Natural killer cell (primary cell): ENCODE data around the gene HMX1. TPM values are rescaled to one million over a fixed set of nuclear protein-coding genes. Genes with fewer than 3 reads are reported as not detected.

ENCODE experiments used
- ATAC-seq, 3 donors: fragments of 150-1000 bp in 2 of 3; fragments of 200-7000 bp in 1 of 3; cut with Tn5 transposase; 1 replicate in 1 of 3; 2 replicates in 2 of 3; pipeline ENCODE4 v1.10.0; 2021; ENCODE audit warnings: mild to moderate bottlenecking in 2 of 3, moderate library complexity in 2 of 3
- DNase-seq, 2 donors: peaks; one replicate each; pipeline versions ENCODE4 v3.0.0 to v3.0.0-alpha.2; 2013 to 2021; ENCODE audit warnings: mixed read lengths in 1 of 2
- H3K27ac ChIP-seq: one replicate; pipeline ENCODE4 v1.5.1; 2013; ENCODE audit warnings: mild to moderate bottlenecking, low read length
- H3K27me3 ChIP-seq: one replicate; pipeline ENCODE4 v1.6.1; 2013; ENCODE audit warnings: low read length; ENCODE audit not compliant: control insufficient read depth, insufficient read depth
- H3K36me3 ChIP-seq: one replicate; pipeline ENCODE4 v1.6.1; 2013; ENCODE audit warnings: low read length; ENCODE audit not compliant: control insufficient read depth, insufficient read depth
- H3K4me1 ChIP-seq: one replicate; pipeline ENCODE4 v1.6.1; 2013; ENCODE audit warnings: low read length; ENCODE audit not compliant: control insufficient read depth, insufficient read depth
- H3K4me3 ChIP-seq: one replicate; pipeline ENCODE4 v1.5.1; 2013; ENCODE audit warnings: low read length
- H3K9me3 ChIP-seq: one replicate; pipeline ENCODE4 v1.6.1; 2013; ENCODE audit warnings: low read length; ENCODE audit not compliant: control insufficient read depth, insufficient read depth
- H3K27ac Mint-ChIP-seq, 2 donors: one replicate each; pipeline ENCODE4 v1.8.0; 2022; ENCODE audit warnings: mild to moderate bottlenecking in 2 of 2, mixed read lengths in 2 of 2, moderate library complexity in 1 of 2
- H3K27me3 Mint-ChIP-seq, 2 donors: one replicate each; pipeline ENCODE4 v1.8.0; 2022; ENCODE audit warnings: low read depth in 2 of 2, mixed read lengths in 2 of 2
- H3K36me3 Mint-ChIP-seq: one replicate; pipeline ENCODE4 v1.8.0; 2022; ENCODE audit warnings: mixed read lengths
- H3K4me1 Mint-ChIP-seq, 2 donors: one replicate each; pipeline ENCODE4 v1.8.0; 2022; ENCODE audit warnings: mixed read lengths in 2 of 2
- H3K4me3 Mint-ChIP-seq: one replicate; pipeline ENCODE4 v1.8.0; 2022; ENCODE audit warnings: mild to moderate bottlenecking, moderate library complexity, mixed read lengths
- H3K9me3 Mint-ChIP-seq, 2 donors: one replicate each; pipeline ENCODE4 v1.8.0; 2022; ENCODE audit warnings: mixed read lengths in 2 of 2
- CTCF ChIP-seq: fragments of 200-600 bp; IDR thresholded peaks from one replicate; pipeline ENCODE4 v1.8.0; 2022; ENCODE audit warnings: antibody characterized with exemption
- WGBS: methylation state at CpG from one replicate; pipeline ENCODE4 v1.1.7; 2013; ENCODE audit warnings: missing lambda C conversion rate; ENCODE audit not compliant: insufficient coverage; 5-methylcytosine and 5-hydroxymethylcytosine counted together
- intact Hi-C: fragments of 100-400 bp; cut with micrococcal nuclease; formaldehyde crosslinking; loops from one replicate; pipeline ENCODE4 v1.14.2; 2022
- total RNA-seq, 4 donors: library from RNA; stranded (reverse); fragments of 120-200 nt in 1 of 4; gene quantifications; one replicate each; pipeline versions ENCODE4 v1.2.3 to v1.2.4, GENCODE V29; 2013 to 2022

HMX1 gene
- total RNA-seq, 3 donors from 2014 or later (not counting 1 experiment from before 2014, with no cell fraction given), result not detected

GRCh38 chr4:8904041-8904501 lies 32.4 kb upstream of the HMX1 start:
- no peak overlapping the region for H3K4me3 Mint-ChIP-seq
- intact Hi-C loops, result no loop called here
- no peak overlapping the region for H3K4me3 ChIP-seq

GRCh38 chr4:8901335-8901734 lies 29.7 kb upstream of the HMX1 start:
- Histone ChIP-seq H3K9me3 (peaks cover 4% of the 10 kb centered on the region), H3K4me1 (no peaks in the 10 kb centered on the region), H3K27me3 (no peaks in the 10 kb centered on the region), H3K27ac (no peak overlapping the region), H3K36me3 (no peaks in the 10 kb centered on the region), H3K4me3 (no peak overlapping the region)
- ATAC-seq (no peak), DNase-seq (no peak)
- H3K27ac Mint-ChIP-seq, result no peak overlapping the region
- no peaks in the 10 kb centered on the region for H3K4me1 Mint-ChIP-seq
- 89% methylated on average over 5 of the region's 6 CpGs for WGBS
- H3K36me3 Mint-ChIP-seq, result no peaks in the 10 kb centered on the region
- no peak for TF ChIP-seq CTCF
- H3K4me3 Mint-ChIP-seq, result no peak overlapping the region
- no peaks in the 10 kb centered on the region for H3K9me3 Mint-ChIP-seq
- H3K27me3 Mint-ChIP-seq, result peaks cover 7 to 8% of the 10 kb centered on the region in 2 donors
- intact Hi-C loops, result no loop called here

More at GRCh38 chr4:8904041-8904501, 32.4 kb upstream of the HMX1 start:
- H3K27ac Mint-ChIP-seq, result no peak overlapping the region
- no peak for ATAC-seq
- H3K4me1 Mint-ChIP-seq, result no peaks in the 10 kb centered on the region
- H3K27me3 Mint-ChIP-seq, result peaks cover 2 to 7% of the 10 kb centered on the region in 2 donors
- TF ChIP-seq CTCF, result no peak
- H3K9me3 ChIP-seq, result peaks cover 4% of the 10 kb centered on the region
- H3K27ac ChIP-seq, result no peak overlapping the region
- H3K36me3 Mint-ChIP-seq, result no peaks in the 10 kb centered on the region
- no peaks in the 10 kb centered on the region for H3K27me3 ChIP-seq
- no peaks in the 10 kb centered on the region for H3K9me3 Mint-ChIP-seq
- H3K4me1 ChIP-seq, result no peaks in the 10 kb centered on the region
- no peaks in the 10 kb centered on the region for H3K36me3 ChIP-seq
- WGBS, result 88% methylated on average over 9 of the region's 9 CpGs
- no peak for DNase-seq

DNA sequence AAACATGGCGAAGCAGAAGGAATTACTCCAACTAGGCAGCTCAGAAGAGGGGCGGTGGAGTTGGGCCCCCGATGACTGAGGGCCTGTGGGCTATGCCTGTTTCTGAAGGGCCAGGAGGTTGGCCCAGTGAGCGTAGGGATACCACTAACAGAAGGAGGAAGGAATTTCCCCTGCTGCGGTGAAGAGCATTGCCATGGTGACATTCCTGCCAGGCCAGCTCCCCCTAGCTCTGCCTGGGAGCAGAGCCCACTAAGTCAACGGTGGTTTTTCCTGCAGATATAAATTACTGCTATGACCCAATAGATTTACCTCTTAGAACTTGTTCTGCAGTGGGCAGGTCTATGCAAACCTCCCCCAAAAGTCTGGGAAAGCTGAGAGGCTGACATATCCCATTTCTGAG lies 28.9 kb upstream of the HMX1 start:
- no peak for TF ChIP-seq CTCF
- Histone ChIP-seq H3K36me3 (no peaks in the 10 kb centered on the region), H3K4me1 (no peaks in the 10 kb centered on the region), H3K27ac (no peak overlapping the region), H3K27me3 (no peaks in the 10 kb centered on the region), H3K4me3 (no peak overlapping the region), H3K9me3 (peaks cover 4% of the 10 kb centered on the region)
- intact Hi-C loops, result no loop called here
- no peak for DNase-seq
- no peaks in the 10 kb centered on the region for H3K9me3 Mint-ChIP-seq
- no peak for ATAC-seq
- 83% methylated on average over 6 of the region's 6 CpGs for WGBS
- H3K36me3 Mint-ChIP-seq, result no peaks in the 10 kb centered on the region
- H3K27ac Mint-ChIP-seq, result no peak overlapping the region
- H3K4me3 Mint-ChIP-seq, result no peak overlapping the region
- peaks cover 7 to 8% of the 10 kb centered on the region in 2 donors for H3K27me3 Mint-ChIP-seq
- H3K4me1 Mint-ChIP-seq, result no peaks in the 10 kb centered on the region

GRCh38 chr4:8898419-8898818 lies 26.8 kb upstream of the HMX1 start:
- H3K9me3 ChIP-seq, result peaks cover 4% of the 10 kb centered on the region
- Mint-ChIP-seq H3K4me1 (no peaks in the 10 kb centered on the region), H3K9me3 (no peaks in the 10 kb centered on the region), H3K36me3 (no peaks in the 10 kb centered on the region), H3K4me3 (no peak overlapping the region), H3K27ac (no peak overlapping the region), H3K27me3 (peaks cover 14 to 15% of the 10 kb centered on the region in 2 donors)
- intact Hi-C loops, result no loop called here
- no peaks in the 10 kb centered on the region for H3K4me1 ChIP-seq
- no peak overlapping the region for H3K27ac ChIP-seq
- TF ChIP-seq CTCF, result no peak
- ATAC-seq (no peak), DNase-seq (no peak)
- WGBS, result 47% methylated on average over 10 of the region's 10 CpGs
- H3K4me3 ChIP-seq, result no peak overlapping the region
- no peaks in the 10 kb centered on the region for H3K36me3 ChIP-seq
- H3K27me3 ChIP-seq, result peaks cover 2% of the 10 kb centered on the region
